GM18508 (cell line): Measurements from ENCODE around the gene UXS1.

Experiments used
- ATAC-seq: cut with Tn5 transposase; IDR thresholded peaks from one replicate; pipeline ENCODE4 v1.9.1; 2021; ENCODE audit warnings: moderate number of reproducible peaks; ENCODE audit not compliant: insufficient read depth, unreplicated experiment

UXS1 gene

DNA sequence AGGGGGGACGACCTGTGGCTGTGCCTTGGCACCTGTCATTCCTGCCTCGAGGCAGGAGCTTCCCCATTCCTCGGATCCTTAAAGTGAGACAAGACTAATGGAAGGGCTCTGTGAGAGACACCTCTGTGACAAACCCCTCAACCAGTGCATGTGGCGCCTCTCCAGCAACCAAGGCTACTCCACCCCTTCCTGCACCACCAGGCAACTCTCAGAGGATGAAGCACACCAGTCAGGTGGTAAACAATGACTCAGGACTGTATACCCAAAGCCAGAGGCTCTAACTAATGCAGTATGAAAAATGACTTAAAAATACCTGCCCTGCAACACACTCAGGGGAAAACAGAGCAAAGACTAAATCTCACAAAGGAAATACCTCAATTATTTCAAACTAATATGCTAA is 136.9 kb downstream of the UXS1 start:
- no peak for ATAC-seq

DNA sequence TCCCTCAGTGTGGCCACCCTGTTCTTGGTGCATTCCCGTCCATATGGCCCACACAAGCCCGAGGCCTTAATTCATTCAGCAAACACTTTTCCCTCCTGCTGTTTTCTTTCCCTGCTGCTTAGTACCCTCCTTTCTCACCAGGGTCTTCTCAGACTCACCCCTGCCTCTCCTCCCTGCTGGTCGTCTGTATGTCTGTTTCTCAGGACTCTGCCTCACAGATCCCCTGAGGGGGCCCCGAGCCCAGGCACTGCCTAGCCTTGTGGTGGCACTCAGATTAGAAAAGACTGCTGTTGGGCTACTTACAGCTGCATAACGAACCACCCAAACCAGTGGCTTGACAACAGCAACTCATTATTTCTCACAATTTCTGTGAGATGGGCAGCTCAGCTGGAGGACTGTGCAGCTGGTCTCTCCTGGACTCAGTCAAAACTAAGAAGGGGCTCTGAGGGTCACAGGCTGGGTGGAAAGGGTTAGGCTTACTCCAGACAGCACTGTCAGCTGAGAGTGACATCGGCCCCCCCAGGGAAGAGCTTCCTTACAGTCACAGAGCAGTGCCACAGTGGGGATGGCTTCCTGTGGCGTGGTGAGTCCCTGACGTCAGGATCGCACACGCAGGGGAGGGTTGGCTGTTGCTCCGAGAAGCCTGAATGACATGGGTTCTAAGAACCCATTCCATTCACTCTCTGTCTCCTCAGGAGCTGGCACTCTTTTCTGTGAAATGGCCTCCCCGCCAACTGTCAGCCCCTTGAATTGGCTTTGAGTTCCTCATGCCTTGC is 139.0 kb downstream of the UXS1 start:
- no peak for ATAC-seq

DNA sequence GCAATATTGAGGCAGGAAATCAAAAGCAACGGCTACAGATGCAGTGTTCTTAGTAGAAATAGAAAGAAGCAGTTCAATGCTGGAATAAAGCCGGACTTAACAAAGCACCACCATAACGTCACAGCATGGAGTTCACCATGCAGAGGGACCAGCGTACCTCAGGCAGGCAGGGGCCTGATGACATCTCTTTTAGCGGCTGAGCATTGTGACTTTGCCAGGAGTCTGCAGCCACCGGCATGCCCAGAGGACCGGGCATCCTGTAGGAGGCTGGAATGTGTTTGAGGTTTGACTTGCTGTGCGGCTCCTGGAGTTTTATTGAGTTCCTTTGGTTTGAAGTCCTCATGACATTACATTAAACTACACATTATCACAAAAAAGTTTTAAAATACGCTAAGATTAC is 139.8 kb downstream of the UXS1 start:
- ATAC-seq: no peak

DNA sequence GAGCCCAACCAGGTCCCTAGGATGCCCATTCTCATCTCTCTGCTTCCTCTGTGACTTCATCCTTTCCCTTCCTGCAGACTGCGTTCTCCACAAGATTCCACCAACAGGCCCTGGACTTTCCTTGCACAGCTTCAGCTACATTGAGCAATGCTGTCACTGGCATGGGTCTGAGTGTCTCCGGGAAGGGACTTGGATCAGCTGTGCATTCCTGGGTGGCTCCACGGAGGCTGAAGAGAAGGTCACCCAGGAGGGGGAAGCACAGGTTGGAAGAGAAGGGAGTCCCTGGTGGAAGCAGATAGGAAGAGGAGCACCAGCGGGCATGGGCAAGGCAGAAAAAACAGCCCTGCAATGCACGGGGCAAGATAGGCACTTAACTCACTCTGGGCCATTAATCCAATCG is 140.5 kb downstream of the UXS1 start:
- no peak for ATAC-seq

DNA sequence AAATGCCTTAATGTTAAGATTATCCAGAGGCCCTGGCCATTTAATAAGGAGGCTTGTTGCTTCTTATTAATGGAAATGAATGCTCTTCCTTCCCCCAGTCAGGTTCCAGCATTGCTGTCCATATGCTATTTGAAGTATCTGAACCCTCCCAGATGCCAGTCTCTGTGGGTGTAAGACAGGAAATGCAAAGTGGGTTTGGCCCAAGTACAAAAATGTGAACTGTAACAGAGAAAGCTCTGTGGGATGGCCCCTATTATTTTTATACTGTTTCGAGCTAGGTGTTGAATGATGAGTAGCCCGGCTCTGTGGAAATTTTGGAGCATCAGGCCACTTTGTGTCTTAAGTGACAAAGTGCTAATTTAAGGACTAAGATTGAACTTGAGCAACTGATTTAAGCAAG is 141.0 kb downstream of the UXS1 start:
- ATAC-seq: no peak

DNA sequence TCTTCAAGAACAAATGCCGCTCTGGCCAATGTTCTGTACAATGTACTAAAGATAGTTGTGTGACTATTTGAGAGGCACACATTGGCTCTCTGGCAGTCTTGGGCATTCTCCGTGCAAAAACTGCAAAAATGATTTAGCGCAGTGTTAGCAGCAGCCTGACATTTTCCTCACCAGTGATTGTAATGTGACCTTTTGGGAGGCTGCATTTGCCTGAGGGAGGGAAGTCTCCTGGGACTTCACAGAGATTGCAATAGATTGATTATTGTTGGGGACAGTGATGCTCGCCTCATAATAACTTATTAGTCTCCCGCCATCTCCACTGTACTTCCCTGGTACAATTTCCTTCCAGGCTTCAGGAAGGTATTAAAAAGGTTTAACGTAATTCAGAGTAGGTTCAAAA is 149.2 kb downstream of the UXS1 start:
- no peak for ATAC-seq

DNA sequence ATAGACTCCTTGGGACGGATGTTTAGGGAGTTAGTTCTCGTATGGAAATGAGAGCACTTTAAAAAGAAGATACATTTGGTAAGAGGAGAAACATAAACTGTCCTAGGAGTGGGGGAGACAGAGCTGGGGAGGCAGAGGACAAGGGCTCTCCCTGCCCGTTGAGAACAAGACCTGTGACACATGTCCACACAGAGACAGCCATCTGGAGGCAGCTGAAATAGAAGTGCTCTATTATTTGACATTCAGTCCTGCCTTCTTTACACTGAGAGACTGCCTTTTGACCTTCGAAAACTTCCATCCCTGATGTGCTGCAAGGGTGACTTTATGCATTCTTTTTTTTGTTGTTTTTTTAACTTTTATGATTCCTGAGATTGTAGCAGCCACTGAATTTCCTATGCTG is 150.1 kb downstream of the UXS1 start:
- ATAC-seq: no peak
